OCI-LY7 (cell line): ENCODE measurements around the gene ATP11A. TPM values are rescaled to one million over a fixed set of nuclear protein-coding genes. Genes with fewer than 3 reads are reported as not detected.

Experiments
- BruUV-seq: library from RNA; stranded (reverse); fragments of 400-500 nt; replicated peaks from 2 replicates; lab custom pipeline; 2021; lab: Mats Ljungman, UMichigan
- CTCF ChIA-PET: fragments of 300-600 bp; sonication (Branson Sonifier 250); formaldehyde crosslinking; loops from one replicate; lab custom pipeline; 2022; ENCODE audit warnings: antibody characterized with exemption; ENCODE audit not compliant: unreplicated experiment; lab: Charles Lee
- POLR2A ChIA-PET: fragments of 300-600 bp; sonication (Branson Sonifier 250); formaldehyde crosslinking; loops from one replicate; lab custom pipeline; 2022; ENCODE audit warnings: antibody characterized with exemption; lab: Charles Lee
- DNase-seq: peaks from one replicate; pipeline ENCODE4 v3.0.0-alpha.2; 2015; ENCODE audit warnings: low spot score
- H2AFZ ChIP-seq: fragments of 200-600 bp; sonication (generic), shearing (Covaris generic); 2 replicates; pipeline ENCODE4 v1.6.1; 2014; ENCODE audit warnings: mild to moderate bottlenecking, antibody characterized with exemption, low read length, moderate library complexity
- H3K27ac ChIP-seq: fragments of 200-600 bp; sonication (generic); 2 replicates; pipeline ENCODE4 v1.5.1; 2014; ENCODE audit warnings: mixed run types, low read depth, mild to moderate bottlenecking, moderate library complexity, low read length, inconsistent platforms; ENCODE audit not compliant: poor library complexity, severe bottlenecking
- H3K36me3 ChIP-seq: fragments of 200-600 bp; sonication (generic); 2 replicates; pipeline ENCODE4 v1.6.1; 2014; ENCODE audit warnings: mild to moderate bottlenecking, antibody characterized with exemption, low read length, moderate library complexity, mixed read lengths; ENCODE audit not compliant: insufficient read depth
- H3K4me1 ChIP-seq: fragments of 200-600 bp; sonication (generic); 2 replicates; pipeline ENCODE4 v1.5.1; 2014; ENCODE audit warnings: mild to moderate bottlenecking, low read length; ENCODE audit not compliant: insufficient read depth, poor library complexity, severe bottlenecking
- H3K4me2 ChIP-seq: fragments of 200-600 bp; sonication (generic); 2 replicates; pipeline ENCODE4 v1.6.1; 2014; ENCODE audit warnings: mild to moderate bottlenecking, low read length
- H3K4me3 ChIP-seq: fragments of 200-600 bp; sonication (generic); 2 replicates; pipeline ENCODE4 v1.5.1; 2014; ENCODE audit warnings: mild to moderate bottlenecking, low read depth, low read length; ENCODE audit not compliant: poor library complexity, severe bottlenecking
- H3K79me2 ChIP-seq: fragments of 200-600 bp; sonication (generic); 2 replicates; pipeline ENCODE4 v1.6.1; 2016; ENCODE audit warnings: low read depth, mild to moderate bottlenecking, low read length, moderate library complexity, mixed read lengths; ENCODE audit not compliant: insufficient read depth
- H3K9me2 ChIP-seq: fragments of 200-600 bp; sonication (generic); 2 replicates; pipeline ENCODE4 v1.6.1; 2016; ENCODE audit warnings: mild to moderate bottlenecking, low read length, mixed read lengths; ENCODE audit not compliant: insufficient read depth
- H3K9me3 ChIP-seq: fragments of 200-600 bp; sonication (generic); 2 replicates; pipeline ENCODE4 v1.6.1; 2014; ENCODE audit warnings: mild to moderate bottlenecking, mixed run types, low read length, mixed read lengths
- H4K20me1 ChIP-seq: fragments of 200-600 bp; sonication (generic); 2 replicates; pipeline ENCODE4 v1.6.1; 2014; ENCODE audit warnings: mild to moderate bottlenecking, antibody characterized with exemption, low read length, moderate library complexity, mixed read lengths; ENCODE audit not compliant: insufficient read depth
- EZH2phosphoT487 ChIP-seq: fragments of 200-600 bp; sonication (generic); IDR thresholded peaks from 2 replicates; pipeline ENCODE4 v1.6.1; 2018; ENCODE audit warnings: low read depth, borderline replicate concordance, mild to moderate bottlenecking, mixed run types, antibody characterized with exemption, low read length, moderate library complexity, mixed read lengths
- intact Hi-C: fragments of 100-400 bp; cut with micrococcal nuclease; formaldehyde crosslinking; loops from one replicate; pipeline ENCODE4 v1.10.0; 2022; ENCODE audit not compliant: unreplicated experiment
- total RNA-seq, 2 experiments: library from RNA; depleted of rRNA in 1 of 2; stranded (reverse); fragments of >200 nt in 1 of 2; shearing (Covaris generic) in 1 of 2; gene quantifications; 2 replicates each; pipeline ENCODE4 v1.2.3, GENCODE V29; 2014 to 2022
- TF ChIP-seq, protein P1 (sequence below): fragments of 200-600 bp; sonication (generic); conservative IDR thresholded peaks from 2 replicates; pipeline ENCODE4 v1.5.1; 2014; ENCODE audit warnings: mild to moderate bottlenecking, antibody characterized with exemption, low read length, moderate library complexity, mixed read lengths

The ATP11A gene
- total RNA-seq, 2 experiments from 2014 or later, result 8.8 to 23.1 TPM

- Histone ChIP-seq H2AFZ (no peak overlapping the region), H3K4me3 (no peak overlapping the region), H3K9me2 (no peaks in the 10 kb centered on the region), H4K20me1 (no peaks in the 10 kb centered on the region; the same call in 1 of the 2 replicates), H3K9me3 (no peaks in the 10 kb centered on the region), H3K4me2 (no peak overlapping the region), H3K27ac (no peak overlapping the region), H3K4me1 (no peaks in the 10 kb centered on the region), H3K36me3 (no peaks in the 10 kb centered on the region), H3K79me2 (no peaks in the 10 kb centered on the region)
- intact Hi-C loops, result no loop called here
- TF ChIP-seq, protein P1, sequence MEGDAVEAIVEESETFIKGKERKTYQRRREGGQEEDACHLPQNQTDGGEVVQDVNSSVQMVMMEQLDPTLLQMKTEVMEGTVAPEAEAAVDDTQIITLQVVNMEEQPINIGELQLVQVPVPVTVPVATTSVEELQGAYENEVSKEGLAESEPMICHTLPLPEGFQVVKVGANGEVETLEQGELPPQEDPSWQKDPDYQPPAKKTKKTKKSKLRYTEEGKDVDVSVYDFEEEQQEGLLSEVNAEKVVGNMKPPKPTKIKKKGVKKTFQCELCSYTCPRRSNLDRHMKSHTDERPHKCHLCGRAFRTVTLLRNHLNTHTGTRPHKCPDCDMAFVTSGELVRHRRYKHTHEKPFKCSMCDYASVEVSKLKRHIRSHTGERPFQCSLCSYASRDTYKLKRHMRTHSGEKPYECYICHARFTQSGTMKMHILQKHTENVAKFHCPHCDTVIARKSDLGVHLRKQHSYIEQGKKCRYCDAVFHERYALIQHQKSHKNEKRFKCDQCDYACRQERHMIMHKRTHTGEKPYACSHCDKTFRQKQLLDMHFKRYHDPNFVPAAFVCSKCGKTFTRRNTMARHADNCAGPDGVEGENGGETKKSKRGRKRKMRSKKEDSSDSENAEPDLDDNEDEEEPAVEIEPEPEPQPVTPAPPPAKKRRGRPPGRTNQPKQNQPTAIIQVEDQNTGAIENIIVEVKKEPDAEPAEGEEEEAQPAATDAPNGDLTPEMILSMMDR, result no peak
- no peak for TF ChIP-seq EZH2phosphoT487
- ChIA-PET POLR2A (no interaction called here), CTCF (no interaction called here)
- BruUV-seq, result no TSS peak
- no peak for DNase-seq
These were observed 74.2 kb downstream of the ATP11A start for GRCh38 chr13:112764028-112764427.

- H4K20me1 ChIP-seq, result no peaks in the 10 kb centered on the region; the same call in 1 of the 2 replicates
- intact Hi-C loops, result no loop called here
These were observed 75.2 kb downstream of the ATP11A start for GRCh38 chr13:112764864-112765561.

More at GRCh38 chr13:112764864-112765561, 75.2 kb downstream of the ATP11A start:
- H3K36me3 ChIP-seq, result no peaks in the 10 kb centered on the region
- H3K4me3 ChIP-seq, result no peak overlapping the region
- H3K79me2 ChIP-seq, result no peaks in the 10 kb centered on the region
- no peaks in the 10 kb centered on the region for H3K9me3 ChIP-seq
- ChIA-PET CTCF (no interaction called here), POLR2A (no interaction called here)
- BruUV-seq, result no TSS peak
- no peaks in the 10 kb centered on the region for H3K4me1 ChIP-seq
- DNase-seq, result no peak
- no peak overlapping the region for H2AFZ ChIP-seq
- no peak for TF ChIP-seq EZH2phosphoT487
- TF ChIP-seq, protein P1, result no peak
- H3K4me2 ChIP-seq, result no peak overlapping the region
- no peak overlapping the region for H3K27ac ChIP-seq
- no peaks in the 10 kb centered on the region for H3K9me2 ChIP-seq
